ENCODE results near the gene ISG20L2.

Gene ISG20L2

DNA sequence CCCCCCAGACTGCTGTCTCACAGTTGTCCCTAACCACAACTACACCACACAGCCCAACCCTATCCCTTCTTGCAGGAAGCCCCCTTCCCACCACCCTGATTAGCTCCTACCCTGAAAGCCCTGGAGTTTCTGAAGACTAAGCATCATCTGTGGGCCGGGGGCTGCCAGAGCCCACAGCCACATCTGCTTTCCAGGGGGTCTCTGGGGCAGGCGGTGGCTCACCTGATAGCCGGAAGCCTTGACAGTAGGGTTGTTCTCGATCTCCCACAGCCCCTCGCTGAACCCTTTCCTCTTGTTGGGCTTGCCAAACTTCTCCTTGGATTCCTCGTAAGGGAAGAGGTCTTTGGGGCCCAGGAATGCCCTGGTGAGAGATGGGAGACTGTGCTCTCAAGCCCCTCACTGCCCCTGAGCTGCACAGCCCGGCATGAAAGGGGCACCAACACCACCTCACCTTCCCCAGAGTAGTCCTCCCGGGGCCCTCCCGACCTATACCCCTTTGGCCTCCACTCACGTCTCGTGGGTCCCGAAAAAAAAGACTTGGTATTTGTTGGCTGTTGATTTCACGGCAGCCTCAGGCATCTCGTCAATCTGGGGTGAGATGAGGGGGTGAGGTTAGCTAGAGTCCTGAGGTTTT, 16.3 kb upstream of the ISG20L2 start:
- TF ChIP-seq CEBPB (IDR thresholded peaks at IDR 0.05) = no peak
- no peak for TF ChIP-seq FOXM1 (IDR thresholded peaks at IDR 0.05; ENCODE audit: borderline replicate concordance, low read depth)
- no peak for TF ChIP-seq RAD21 (IDR thresholded peaks at IDR 0.05; ENCODE audit: low read depth)
- TF ChIP-seq TCF12 (IDR thresholded peaks at IDR 0.05; ENCODE audit: low read depth) = no peak
- TF ChIP-seq TAF1 (IDR thresholded peaks at IDR 0.05; ENCODE audit: low read depth) = no peak
- no peak for TF ChIP-seq ZBTB7A (IDR thresholded peaks at IDR 0.05; ENCODE audit: low read depth)
- TF ChIP-seq TEAD4 (IDR thresholded peaks at IDR 0.05) = no peak
- TF ChIP-seq, protein P1, sequence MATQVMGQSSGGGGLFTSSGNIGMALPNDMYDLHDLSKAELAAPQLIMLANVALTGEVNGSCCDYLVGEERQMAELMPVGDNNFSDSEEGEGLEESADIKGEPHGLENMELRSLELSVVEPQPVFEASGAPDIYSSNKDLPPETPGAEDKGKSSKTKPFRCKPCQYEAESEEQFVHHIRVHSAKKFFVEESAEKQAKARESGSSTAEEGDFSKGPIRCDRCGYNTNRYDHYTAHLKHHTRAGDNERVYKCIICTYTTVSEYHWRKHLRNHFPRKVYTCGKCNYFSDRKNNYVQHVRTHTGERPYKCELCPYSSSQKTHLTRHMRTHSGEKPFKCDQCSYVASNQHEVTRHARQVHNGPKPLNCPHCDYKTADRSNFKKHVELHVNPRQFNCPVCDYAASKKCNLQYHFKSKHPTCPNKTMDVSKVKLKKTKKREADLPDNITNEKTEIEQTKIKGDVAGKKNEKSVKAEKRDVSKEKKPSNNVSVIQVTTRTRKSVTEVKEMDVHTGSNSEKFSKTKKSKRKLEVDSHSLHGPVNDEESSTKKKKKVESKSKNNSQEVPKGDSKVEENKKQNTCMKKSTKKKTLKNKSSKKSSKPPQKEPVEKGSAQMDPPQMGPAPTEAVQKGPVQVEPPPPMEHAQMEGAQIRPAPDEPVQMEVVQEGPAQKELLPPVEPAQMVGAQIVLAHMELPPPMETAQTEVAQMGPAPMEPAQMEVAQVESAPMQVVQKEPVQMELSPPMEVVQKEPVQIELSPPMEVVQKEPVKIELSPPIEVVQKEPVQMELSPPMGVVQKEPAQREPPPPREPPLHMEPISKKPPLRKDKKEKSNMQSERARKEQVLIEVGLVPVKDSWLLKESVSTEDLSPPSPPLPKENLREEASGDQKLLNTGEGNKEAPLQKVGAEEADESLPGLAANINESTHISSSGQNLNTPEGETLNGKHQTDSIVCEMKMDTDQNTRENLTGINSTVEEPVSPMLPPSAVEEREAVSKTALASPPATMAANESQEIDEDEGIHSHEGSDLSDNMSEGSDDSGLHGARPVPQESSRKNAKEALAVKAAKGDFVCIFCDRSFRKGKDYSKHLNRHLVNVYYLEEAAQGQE (IDR thresholded peaks at IDR 0.05; ENCODE audit: low read depth) = no peak
- TF ChIP-seq, protein P2, sequence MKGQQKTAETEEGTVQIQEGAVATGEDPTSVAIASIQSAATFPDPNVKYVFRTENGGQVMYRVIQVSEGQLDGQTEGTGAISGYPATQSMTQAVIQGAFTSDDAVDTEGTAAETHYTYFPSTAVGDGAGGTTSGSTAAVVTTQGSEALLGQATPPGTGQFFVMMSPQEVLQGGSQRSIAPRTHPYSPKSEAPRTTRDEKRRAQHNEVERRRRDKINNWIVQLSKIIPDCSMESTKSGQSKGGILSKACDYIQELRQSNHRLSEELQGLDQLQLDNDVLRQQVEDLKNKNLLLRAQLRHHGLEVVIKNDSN (IDR thresholded peaks at IDR 0.05) = no peak
- TF ChIP-seq EGR1 (IDR thresholded peaks at IDR 0.05) = no peak
- TF ChIP-seq NFIC (IDR thresholded peaks at IDR 0.05) = no peak
- TF ChIP-seq, protein P3, sequence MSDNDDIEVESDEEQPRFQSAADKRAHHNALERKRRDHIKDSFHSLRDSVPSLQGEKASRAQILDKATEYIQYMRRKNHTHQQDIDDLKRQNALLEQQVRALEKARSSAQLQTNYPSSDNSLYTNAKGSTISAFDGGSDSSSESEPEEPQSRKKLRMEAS (IDR thresholded peaks at IDR 0.05) = no peak
- no peak for TF ChIP-seq CREB1 (IDR thresholded peaks at IDR 0.05; ENCODE audit: low read depth)
- TF ChIP-seq YY1 (IDR thresholded peaks at IDR 0.05; ENCODE audit: low read depth) = no peak
- no peak for TF ChIP-seq EP300 (IDR thresholded peaks at IDR 0.05; ENCODE audit: borderline replicate concordance)

DNA sequence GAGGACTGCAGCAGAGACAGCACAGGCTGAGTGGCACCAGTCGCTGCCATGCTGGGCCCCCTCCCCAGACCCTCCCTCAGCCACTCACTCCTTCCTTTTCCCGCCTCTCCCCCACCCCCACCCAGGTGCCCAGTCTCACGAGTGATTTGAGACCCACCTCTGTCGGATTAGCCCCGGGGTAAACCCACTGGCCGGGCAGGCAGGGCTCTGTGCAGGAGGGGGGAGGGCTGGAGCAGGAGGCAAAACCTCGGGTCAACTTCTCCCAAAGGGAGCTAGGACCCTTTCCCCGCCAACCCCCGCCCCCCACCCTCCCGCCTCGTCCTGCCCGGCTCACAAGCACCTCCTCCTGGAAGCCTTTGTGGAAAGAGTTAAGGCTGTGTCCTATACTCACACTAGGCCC, 15.8 kb upstream of the ISG20L2 start:
- TF ChIP-seq, protein P3 (IDR thresholded peaks at IDR 0.05) = no peak
- TF ChIP-seq TAF1 (IDR thresholded peaks at IDR 0.05; ENCODE audit: low read depth) = no peak

DNA sequence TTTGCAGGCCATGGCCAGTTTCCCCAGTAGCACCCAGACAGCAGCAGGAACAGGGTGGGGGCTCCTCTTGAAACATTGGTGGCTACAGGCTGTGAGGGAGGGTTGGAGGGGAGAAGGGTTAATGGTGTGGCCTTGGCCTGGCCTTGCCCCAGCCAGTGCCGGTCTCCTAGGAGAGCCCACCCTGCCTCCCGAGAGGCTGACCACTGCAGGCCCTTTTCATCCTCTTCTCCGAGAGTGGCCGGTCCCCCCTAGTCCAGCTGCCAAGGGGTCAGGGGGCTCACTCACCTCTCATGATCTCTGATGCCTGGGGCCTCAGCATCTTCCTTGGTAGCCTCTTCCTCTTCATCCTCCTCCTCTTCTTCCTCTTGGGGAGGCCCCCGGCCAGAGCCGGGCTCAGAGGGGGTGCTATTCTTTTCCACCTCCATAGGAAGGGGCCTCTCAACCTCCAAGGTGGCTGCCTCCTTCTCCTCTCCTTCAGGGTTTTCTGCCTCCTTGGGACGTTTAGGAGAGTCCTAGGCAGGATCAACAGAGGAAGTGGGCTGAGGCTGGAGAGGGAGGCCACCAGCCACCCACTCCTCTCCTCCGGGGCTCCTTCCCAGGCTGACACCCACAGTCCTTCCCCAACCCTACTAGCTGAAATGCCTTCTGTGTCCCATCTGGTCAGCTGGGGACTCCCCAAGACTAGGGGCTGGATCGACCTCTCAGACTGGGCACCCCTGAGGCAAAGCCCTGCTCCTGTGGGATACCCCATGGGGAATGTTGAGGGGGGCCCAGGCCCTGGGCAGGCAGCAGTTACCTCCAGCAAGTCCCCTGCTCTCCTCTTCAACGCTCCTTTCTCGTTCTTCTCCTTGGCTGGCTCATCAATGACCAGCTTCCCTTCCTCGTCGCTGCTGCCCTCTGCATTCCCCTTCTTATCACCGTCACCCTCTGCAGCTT, 15.1 kb upstream of the ISG20L2 start:
- TF ChIP-seq TEAD4 (IDR thresholded peaks at IDR 0.05) = no peak
- TF ChIP-seq, protein P2 (IDR thresholded peaks at IDR 0.05) = no peak
- no peak for TF ChIP-seq CEBPB (IDR thresholded peaks at IDR 0.05)
- TF ChIP-seq FOXM1 (IDR thresholded peaks at IDR 0.05; ENCODE audit: borderline replicate concordance, low read depth) = no peak
- no peak for TF ChIP-seq ZBTB7A (IDR thresholded peaks at IDR 0.05; ENCODE audit: low read depth)
- TF ChIP-seq EP300 (IDR thresholded peaks at IDR 0.05; ENCODE audit: borderline replicate concordance) = no peak
- TF ChIP-seq, protein P3 (IDR thresholded peaks at IDR 0.05) = no peak
- TF ChIP-seq CREB1 (IDR thresholded peaks at IDR 0.05; ENCODE audit: low read depth) = no peak
- no peak for TF ChIP-seq NFIC (IDR thresholded peaks at IDR 0.05)
- TF ChIP-seq, protein P1 (IDR thresholded peaks at IDR 0.05; ENCODE audit: low read depth) = no peak
- no peak for TF ChIP-seq YY1 (IDR thresholded peaks at IDR 0.05; ENCODE audit: low read depth)
- TF ChIP-seq EGR1 (IDR thresholded peaks at IDR 0.05) = no peak
- no peak for TF ChIP-seq TCF12 (IDR thresholded peaks at IDR 0.05; ENCODE audit: low read depth)
- TF ChIP-seq TAF1 (IDR thresholded peaks at IDR 0.05; ENCODE audit: low read depth) = no peak
- no peak for TF ChIP-seq RAD21 (IDR thresholded peaks at IDR 0.05; ENCODE audit: low read depth)

DNA sequence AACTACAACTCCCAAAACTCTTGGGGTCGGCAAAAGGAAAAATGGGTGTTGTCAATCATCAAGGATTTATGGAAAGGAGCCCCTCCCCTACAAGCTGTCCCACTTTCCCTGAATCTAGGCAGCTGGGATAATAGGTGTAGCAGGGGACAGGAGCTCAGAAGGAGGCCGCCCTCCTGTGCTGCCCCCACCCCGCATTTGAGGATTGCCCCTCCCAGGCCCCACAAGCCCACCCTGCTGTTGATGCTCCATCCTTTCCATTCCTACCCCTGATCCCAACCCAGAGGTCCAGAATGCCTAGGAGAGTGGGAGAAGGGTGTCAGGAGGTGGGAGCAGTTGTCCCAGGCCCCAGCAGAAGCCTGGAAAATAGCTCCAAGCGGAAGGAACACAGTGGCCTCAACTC, 14.2 kb upstream of the ISG20L2 start:
- TF ChIP-seq EP300 (IDR thresholded peaks at IDR 0.05; ENCODE audit: borderline replicate concordance) (no peak), CEBPB (IDR thresholded peaks at IDR 0.05) (no peak), RAD21 (IDR thresholded peaks at IDR 0.05; ENCODE audit: low read depth) (no peak), ZBTB7A (IDR thresholded peaks at IDR 0.05; ENCODE audit: low read depth) (no peak), CREB1 (IDR thresholded peaks at IDR 0.05; ENCODE audit: low read depth) (no peak), EGR1 (IDR thresholded peaks at IDR 0.05) (no peak), FOXM1 (IDR thresholded peaks at IDR 0.05; ENCODE audit: borderline replicate concordance, low read depth) (no peak), TEAD4 (IDR thresholded peaks at IDR 0.05) (no peak), YY1 (IDR thresholded peaks at IDR 0.05; ENCODE audit: low read depth) (no peak), TAF1 (IDR thresholded peaks at IDR 0.05; ENCODE audit: low read depth) (no peak), NFIC (IDR thresholded peaks at IDR 0.05) (no peak), TCF12 (IDR thresholded peaks at IDR 0.05; ENCODE audit: low read depth) (no peak)
- TF ChIP-seq, protein P3 (IDR thresholded peaks at IDR 0.05) = no peak
- TF ChIP-seq, protein P1 (IDR thresholded peaks at IDR 0.05; ENCODE audit: low read depth) = no peak
- TF ChIP-seq, protein P2 (IDR thresholded peaks at IDR 0.05) = no peak

All from Ishikawa (cell line).